Epithelial cell of prostate (primary cell): Measurements from ENCODE around the gene ZNG1F.
"Not testable (repeated sequence)": the region's sequence is repeated elsewhere in the genome, so short reads cannot be mapped to it uniquely, and the experiment has no call there.

Experiments
- DNase-seq: peaks from one replicate; pipeline ENCODE4 v3.0.0-alpha.2; 2011; ENCODE audit warnings: low read depth, low spot score
- H3K27ac ChIP-seq: fragments of 450-650 bp; 2 replicates; pipeline ENCODE4 v1.5.1; 2017; ENCODE audit warnings: mild to moderate bottlenecking

The ZNG1F gene

GRCh38 chr9:41088450-41089059, 100.6 kb downstream of the ZNG1F start:
- not testable (repeated sequence) for DNase-seq, H3K27ac ChIP-seq

- not testable (repeated sequence) for DNase-seq, H3K27ac ChIP-seq
These were observed 101.2 kb downstream of the ZNG1F start for GRCh38 chr9:41087929-41088328.

GRCh38 chr9:41087157-41087780, 101.8 kb downstream of the ZNG1F start:
- not testable (repeated sequence) for DNase-seq, H3K27ac ChIP-seq

- not testable (repeated sequence) for DNase-seq, H3K27ac ChIP-seq
These were observed 102.4 kb downstream of the ZNG1F start for GRCh38 chr9:41086685-41087084.

GRCh38 chr9:41086215-41086614, 102.9 kb downstream of the ZNG1F start:
- DNase-seq, H3K27ac ChIP-seq: not testable (repeated sequence)

GRCh38 chr9:41082358-41082757, 106.8 kb downstream of the ZNG1F start:
- H3K27ac ChIP-seq, DNase-seq: not testable (repeated sequence)
